Activated T-cell treated with anti-CD3 and anti-CD28 coated beads for 4 hours (primary cell): ENCODE measurements around the gene PSTPIP1.

Source experiments
- DNase-seq: peaks from one replicate; pipeline ENCODE4 v3.0.0-alpha.2; 2020

Gene PSTPIP1

DNA sequence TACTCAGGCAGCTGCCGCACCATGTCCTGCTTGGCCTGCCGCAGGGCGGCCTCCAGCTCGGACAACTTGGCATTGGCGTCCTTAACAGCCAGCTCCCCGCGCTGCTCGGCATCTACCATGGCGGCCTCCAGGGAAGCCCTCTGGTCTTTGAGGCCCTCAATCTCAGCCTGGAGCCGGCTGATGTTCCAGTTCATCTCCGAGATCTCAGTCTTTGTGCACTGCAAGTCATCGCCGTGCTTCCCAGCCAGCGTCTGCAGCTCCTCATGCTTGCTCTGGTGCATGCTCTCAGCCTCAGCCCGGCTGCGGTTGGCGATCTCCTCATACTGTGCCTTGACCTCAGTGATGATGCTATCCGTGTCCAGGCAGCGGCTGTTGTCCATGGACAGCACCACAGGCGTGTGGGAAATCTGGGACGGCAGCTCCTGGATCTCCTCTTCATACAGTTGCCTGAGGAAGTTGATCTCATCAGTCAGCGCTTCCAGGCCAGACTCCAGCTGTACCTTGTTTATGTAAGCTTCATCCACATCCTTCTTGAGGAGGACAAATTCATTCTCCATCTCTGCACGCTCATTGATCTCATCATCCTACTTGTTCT lies 15.5 kb upstream of the PSTPIP1 start:
- DNase-seq = no peak

GRCh38 chr15:76979996-76980520 lies 14.9 kb upstream of the PSTPIP1 start:
- DNase-seq = no peak

DNA sequence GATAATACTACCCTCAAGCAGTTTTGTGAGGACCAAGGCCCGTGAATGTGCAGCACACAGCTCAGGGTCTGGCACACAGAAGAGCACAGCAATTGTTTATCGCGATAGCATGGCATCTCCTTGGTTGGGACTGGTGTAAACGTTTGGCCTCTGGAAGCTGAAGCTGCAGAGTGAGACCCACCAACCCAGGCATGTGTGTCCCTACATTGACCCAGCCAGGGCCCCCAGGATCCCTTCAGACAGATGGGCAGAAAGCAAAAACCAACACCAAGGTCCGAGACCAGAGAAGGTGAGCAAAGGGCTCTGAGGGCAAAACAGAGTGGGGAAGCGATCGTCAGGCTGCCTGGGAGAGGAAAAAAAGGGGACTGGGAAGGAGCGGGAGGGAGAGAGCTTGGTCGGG lies 12.6 kb upstream of the PSTPIP1 start:
- DNase-seq = no peak

GRCh38 chr15:76982756-76983155 lies 12.2 kb upstream of the PSTPIP1 start:
- DNase-seq = no peak

DNA sequence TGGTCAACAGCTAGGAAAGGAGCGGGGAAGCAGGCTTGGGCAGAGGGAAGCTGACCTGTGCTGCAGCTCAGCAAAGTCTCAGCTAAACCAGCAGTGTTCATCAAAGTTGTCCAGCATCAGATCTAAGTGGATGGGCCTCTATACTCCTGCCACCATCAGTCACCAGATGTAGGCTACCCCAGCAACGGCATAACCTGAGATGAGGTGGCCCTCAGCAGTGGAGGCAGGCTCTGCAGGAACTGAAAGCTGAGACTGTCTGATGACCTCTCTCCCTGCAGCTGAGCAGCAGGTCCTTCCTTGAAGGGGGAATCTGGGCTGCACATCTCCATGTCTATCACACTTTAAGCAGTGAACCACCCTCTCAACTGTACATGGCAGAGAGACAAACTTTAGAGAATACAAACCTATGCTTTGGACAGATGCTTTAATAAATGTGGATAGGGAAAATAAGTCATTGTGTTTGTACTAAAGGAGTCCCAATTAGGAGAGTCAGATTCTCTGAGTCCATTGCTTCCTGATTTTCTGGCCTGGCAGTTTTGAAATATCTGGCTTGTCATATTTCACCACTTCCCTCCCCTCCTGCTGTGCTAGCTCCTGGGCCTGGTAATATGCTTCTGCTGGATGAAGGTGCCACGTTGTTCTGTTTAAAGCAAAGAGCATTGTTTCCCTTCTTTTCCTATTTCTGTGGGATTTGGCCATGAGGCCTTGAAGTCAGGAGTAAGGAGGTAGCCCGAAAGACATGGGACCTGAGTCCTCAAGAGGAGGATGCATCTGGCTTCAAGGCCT lies 11.1 kb upstream of the PSTPIP1 start:
- no peak for DNase-seq

DNA sequence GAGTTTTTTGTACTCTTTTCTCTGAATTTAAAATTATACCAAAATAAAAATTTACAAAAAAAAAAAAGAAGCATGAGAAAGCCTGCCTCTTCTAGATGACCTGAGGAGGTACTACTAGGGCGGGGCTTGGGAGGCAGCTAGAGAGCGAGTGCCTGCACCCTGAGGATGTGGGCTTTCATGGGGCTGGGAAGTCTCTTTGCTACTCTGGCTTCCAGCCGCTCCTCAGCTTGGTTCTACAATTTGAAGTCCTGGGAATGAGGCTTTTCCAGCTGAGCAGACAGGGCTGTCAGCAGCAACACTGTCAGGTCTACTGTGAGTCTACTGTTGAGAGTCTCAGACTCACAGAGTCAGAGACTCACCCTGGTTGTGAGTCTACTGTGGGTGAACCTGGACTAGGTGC lies 8.2 kb upstream of the PSTPIP1 start:
- DNase-seq = no peak

GRCh38 chr15:76987276-76987675 lies 7.7 kb upstream of the PSTPIP1 start:
- DNase-seq = no peak

- DNase-seq = no peak
These were observed 6.7 kb upstream of the PSTPIP1 start for GRCh38 chr15:76987896-76988860.

GRCh38 chr15:76988867-76989780 lies 5.8 kb upstream of the PSTPIP1 start:
- no peak for DNase-seq

DNA sequence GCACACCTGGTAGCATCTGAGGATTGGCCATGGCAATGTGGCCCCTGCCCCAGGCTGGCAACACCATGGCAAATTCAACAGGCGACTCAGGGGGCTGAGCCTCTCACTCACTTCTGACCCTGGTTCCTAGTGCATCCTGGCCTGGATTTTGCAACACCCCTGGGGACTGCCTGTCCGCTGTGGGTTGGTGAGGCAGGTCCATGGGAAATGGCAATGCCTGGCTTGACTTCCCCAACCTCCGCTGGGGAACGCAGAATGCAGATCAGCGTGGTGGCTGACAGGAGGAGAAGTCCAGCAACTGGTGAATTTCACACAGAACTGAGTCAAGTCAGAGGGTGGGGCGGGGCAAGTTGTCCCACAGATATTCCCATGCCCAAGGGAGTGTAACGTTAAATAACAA lies 3.9 kb upstream of the PSTPIP1 start:
- no peak for DNase-seq

GRCh38 chr15:76991741-76992645 lies 2.9 kb upstream of the PSTPIP1 start:
- no peak for DNase-seq

- no peak for DNase-seq
These were observed 1.7 kb upstream of the PSTPIP1 start for GRCh38 chr15:76993114-76993725.

DNA sequence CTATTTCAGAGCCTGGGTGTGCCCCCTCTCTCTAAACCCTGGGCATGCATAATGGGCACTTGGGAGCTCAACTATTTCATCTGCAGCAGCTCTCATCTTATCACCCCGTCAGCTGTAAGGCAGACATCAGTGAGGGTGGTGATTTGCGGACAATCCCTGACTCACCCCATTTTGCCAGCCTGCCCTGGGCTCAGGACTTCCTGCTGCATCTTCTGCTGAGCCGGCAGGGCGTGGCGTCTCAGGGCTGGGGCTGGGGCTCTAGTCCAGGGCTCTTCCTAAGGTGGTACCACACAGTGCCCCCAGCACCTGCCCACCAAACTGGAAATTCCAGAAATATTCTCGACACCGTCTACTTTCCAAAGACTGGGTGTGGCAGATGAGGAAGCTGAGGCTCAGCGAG lies 925 bp upstream of the PSTPIP1 start:
- DNase-seq = peak; percentile 37

- no peak for DNase-seq
These were observed 430 bp upstream of the PSTPIP1 start for GRCh38 chr15:76994496-76994895.

DNA sequence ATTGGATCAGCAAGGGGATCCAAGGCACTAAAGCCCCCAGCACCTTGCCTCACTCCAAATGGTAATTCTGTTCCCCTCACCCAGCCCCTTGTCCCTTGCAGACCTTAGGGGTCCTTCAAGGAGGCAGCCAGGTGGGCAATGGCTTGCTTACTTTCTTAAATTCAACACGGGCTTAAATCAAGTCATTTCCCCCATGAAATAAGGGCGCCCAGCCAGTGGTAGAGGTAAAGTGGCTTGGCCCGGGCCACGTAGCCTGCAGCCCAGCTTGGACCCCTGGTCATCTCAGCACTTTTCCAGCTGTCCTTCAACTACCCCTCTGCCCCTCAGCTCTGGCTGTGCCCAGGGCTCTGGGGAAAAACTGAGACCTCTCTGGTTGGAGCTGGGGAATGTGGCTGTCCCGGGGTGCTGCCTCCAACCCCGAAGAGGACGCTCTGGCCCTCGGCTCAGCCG lies 1.2 kb downstream of the PSTPIP1 start:
- no peak for DNase-seq

DNA sequence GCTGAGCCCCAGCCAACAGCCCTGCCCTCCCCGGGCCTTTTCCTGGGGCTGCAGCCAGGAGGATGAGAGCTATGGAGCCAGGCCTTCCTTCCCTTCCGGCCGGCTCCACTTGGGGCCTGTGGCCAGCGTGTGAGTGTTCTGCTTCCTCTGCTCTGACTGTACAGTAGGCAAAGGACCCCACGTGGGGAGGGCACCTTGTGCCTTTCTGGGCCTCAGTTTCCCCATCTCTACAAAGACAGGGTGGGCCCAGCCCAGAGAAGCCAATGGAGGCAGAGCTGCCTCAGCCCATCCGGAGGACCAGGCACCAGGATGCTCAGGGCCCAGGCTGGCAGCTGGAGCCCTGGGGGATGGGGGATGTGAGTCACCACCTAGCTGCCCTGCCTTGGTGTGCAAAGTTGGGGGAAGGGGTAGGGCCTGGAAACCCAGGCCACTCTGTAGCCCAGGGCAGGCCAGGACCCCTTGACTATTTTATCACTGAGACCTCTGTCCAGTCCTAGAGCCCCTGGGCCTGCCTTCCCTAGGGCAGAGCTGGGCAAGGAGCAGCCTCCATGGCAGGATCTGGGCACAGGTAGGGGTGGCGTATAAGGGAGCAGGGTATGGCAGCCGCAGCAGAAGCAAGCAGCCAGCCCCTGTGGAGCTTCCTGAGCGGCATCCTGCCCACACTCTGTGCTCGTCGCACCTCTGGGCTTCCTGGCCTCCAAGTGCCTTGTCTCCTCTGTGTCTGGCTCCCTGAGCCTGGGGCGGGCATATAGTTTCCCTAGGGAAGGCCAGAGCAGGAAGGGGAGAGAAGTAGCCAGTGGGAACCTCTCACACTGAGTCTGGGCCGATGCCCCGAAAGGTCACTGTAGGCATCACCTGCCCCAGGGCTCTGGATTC lies 1.8 kb downstream of the PSTPIP1 start:
- DNase-seq = peak; percentile 49

DNA sequence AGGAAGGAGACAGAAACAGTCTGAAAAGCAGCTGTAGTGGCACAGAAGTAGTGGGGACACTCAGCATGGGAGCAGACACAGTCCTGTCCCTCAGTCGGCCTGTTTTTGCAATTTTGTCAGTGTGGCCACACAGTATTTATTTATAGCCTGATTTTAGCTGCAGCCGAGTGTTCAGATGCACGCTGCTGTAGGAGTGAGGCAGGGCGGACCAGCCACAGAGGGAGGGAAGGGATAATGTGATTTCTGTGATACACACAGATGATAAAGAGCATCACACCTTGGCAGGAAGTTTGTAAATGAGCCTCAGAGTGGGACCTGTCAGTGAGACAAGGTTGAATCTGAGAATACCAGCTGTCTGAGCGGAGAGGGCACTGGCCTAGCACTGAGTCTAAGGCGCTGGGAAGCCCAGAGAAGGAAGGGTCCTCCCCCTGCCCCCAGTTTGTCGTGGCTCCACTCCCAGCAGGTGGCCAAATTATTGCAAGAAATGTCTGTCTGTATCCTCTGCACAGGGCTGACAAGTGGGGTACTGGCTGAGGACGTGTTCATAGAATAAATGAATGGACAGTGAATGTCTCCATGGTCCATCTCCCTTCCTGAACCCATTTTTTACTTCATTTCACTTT lies 3.8 kb downstream of the PSTPIP1 start:
- DNase-seq = no peak

DNA sequence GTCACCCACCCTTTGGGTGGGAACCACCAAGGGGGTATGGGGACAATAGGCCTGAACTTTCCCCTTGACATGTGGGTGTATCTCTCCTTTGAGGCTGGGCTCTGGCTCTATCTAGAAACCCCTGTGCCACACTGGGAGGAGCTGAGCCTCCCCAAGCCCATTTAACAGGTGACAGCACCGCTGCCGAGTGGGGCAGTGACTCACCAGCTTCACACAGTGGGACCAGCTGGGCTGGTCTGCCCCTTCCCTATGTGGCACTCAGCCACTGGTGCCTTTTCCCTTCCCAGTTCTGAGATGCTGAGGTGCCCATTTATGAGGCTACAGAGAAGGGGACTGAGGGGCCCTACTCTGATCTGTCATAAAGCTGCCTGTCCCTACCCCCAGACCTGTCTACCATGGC lies 5.1 kb downstream of the PSTPIP1 start:
- no peak for DNase-seq

GRCh38 chr15:77001351-77001750 lies 6.4 kb downstream of the PSTPIP1 start:
- no peak for DNase-seq
